Stomach smooth muscle (tissue), 2 donors: ENCODE results near the gene GRB2.
"Not testable (repeated sequence)": the region's sequence is repeated elsewhere in the genome, so short reads cannot be mapped to it uniquely, and the experiment has no call there.

Experiments
- H3K27ac ChIP-seq: one replicate; pipeline ENCODE4 v1.7.0; 2013; ENCODE audit warnings: mild to moderate bottlenecking, low read length, inconsistent platforms
- H3K27me3 ChIP-seq, 2 donors: one replicate each; pipeline ENCODE4 v1.7.0; 2013; ENCODE audit warnings: low read length in 2 of 2; ENCODE audit not compliant: insufficient read depth in 2 of 2, control insufficient read depth in 1 of 2
- H3K36me3 ChIP-seq, 2 donors: one replicate each; pipeline ENCODE4 v1.7.0; 2013; ENCODE audit warnings: low read length in 2 of 2; ENCODE audit not compliant: control insufficient read depth in 2 of 2, insufficient read depth in 2 of 2
- H3K4me1 ChIP-seq: one replicate; pipeline ENCODE4 v1.7.0; 2013; ENCODE audit warnings: low read length; ENCODE audit not compliant: control insufficient read depth, insufficient read depth
- H3K4me3 ChIP-seq, 2 donors: one replicate each; pipeline ENCODE4 v1.7.0; 2013; ENCODE audit warnings: low read length in 2 of 2
- H3K9ac ChIP-seq, 2 donors: one replicate each; pipeline ENCODE4 v1.7.0; 2013; ENCODE audit warnings: low read length in 2 of 2, mild to moderate bottlenecking in 1 of 2
- H3K9me3 ChIP-seq, 2 donors: one replicate each; pipeline ENCODE4 v1.7.0; 2013; ENCODE audit warnings: low read length in 2 of 2; ENCODE audit not compliant: control insufficient read depth in 2 of 2
- donor health status: healthy.
- donor health status: Pancreatic carcinoma.

The GRB2 gene

GRCh38 chr17:75437404-75437803 lies 31.9 kb upstream of the GRB2 start:
- not testable (repeated sequence) for H3K27ac ChIP-seq, H3K4me1 ChIP-seq

DNA sequence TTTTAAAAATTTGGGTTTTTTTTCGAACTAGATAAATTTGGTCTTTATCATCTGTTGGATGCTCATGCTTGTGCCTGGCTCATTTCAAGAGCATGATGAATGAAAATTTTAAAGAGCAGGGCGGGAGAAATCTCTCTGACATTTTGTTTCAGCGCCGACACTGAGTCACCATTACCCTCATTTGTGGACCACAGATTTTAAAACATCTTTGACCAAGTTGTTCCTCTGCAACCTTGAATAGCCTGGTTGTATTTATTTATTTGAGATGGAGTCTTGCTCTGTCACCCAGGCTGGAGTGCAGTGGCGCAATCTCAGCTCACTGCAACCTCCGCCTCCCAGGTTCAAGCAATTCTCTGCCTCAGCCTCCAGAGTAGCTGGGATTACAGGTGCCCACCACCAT lies 29.0 kb upstream of the GRB2 start:
- not testable (repeated sequence) for H3K9ac ChIP-seq, H3K27ac ChIP-seq, H3K4me3 ChIP-seq, H3K9me3 ChIP-seq, H3K4me1 ChIP-seq, H3K36me3 ChIP-seq, H3K27me3 ChIP-seq

More at GRCh38 chr17:75437404-75437803, 31.9 kb upstream of the GRB2 start:
- not testable (repeated sequence) for H3K4me3 ChIP-seq, H3K36me3 ChIP-seq, H3K9ac ChIP-seq, H3K9me3 ChIP-seq, H3K27me3 ChIP-seq

DNA sequence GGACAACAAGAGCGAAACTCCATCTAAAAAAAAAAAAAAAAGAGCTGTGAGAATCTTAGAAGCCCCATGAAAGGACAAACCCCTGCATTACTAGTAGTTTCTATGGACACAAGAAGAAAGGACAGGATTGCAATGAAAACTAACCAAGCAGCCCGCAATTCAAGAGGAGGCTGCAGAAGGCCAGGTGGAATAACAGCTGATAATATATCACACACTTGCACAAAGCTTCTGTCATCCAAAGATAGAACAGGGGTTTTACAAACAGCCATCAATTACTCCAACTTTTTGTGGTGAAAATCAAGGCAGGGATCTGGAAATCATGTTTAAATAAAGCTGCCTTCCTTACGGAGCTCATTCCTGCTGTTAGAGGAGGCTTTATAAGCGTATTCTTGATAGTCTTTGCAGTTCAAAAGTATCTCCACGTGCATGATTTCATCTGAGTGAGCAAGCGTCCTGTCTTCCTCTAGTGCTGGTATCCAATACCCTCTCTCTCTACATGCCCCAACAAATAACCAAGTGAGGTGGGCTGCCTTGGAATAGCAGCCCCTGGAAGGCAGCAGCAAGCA lies 27.8 kb upstream of the GRB2 start:
- Histone ChIP-seq H3K9ac (no peak overlapping the region), H3K27ac (no peak overlapping the region), H3K4me1 (peaks cover 5% of the 10 kb centered on the region), H3K36me3 (no peaks in the 10 kb centered on the region), H3K4me3 (no peak overlapping the region), H3K27me3 (peaks cover 0 to 2% of the 10 kb centered on the region in 2 donors), H3K9me3 (no peaks in the 10 kb centered on the region)

DNA sequence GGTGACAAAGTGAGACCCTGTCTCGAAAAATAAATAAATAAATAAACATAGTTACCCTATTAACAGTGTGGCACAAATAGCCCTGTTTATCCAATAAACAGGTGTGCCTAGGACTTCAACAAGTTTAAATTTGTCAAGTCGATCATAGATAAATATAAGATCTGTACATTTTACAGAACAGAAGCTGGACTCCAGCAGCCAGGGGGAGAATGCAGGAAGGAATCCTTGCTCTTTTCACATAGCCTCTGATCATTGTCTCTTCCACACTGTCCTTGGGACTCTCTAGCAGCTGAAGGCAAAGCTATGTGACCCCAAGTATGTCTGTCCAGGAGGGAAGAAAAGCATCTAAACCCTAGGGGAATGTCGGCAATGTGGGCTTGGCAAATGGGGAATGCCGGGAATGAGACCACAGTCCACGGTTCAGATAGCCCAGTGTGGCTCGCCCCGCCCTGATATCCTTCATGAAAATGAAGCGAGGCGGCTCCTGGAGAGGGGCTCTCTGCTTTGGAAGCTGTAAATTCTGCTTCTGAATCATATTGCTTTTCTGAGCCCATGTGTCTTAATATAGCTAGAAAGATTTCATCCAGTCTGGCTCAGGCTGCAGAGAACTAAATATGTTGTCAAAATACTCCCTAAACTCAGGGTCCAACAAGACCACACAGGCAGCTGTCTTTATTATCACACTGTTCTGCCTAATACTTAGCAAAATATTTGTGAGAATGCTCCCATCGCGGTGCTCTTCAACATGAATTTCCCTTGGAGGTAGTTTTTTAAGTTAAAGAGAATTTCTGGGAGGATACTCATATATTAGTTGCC lies 24.9 kb upstream of the GRB2 start:
- H3K4me3 ChIP-seq = no peak overlapping the region
- peaks cover 12% of the 10 kb centered on the region for H3K4me1 ChIP-seq
- H3K9me3 ChIP-seq = no peaks in the 10 kb centered on the region
- peaks cover 0 to 2% of the 10 kb centered on the region in 2 donors for H3K27me3 ChIP-seq
- H3K27ac ChIP-seq = no peak overlapping the region
- H3K36me3 ChIP-seq = no peaks in the 10 kb centered on the region
- no peak overlapping the region for H3K9ac ChIP-seq

DNA sequence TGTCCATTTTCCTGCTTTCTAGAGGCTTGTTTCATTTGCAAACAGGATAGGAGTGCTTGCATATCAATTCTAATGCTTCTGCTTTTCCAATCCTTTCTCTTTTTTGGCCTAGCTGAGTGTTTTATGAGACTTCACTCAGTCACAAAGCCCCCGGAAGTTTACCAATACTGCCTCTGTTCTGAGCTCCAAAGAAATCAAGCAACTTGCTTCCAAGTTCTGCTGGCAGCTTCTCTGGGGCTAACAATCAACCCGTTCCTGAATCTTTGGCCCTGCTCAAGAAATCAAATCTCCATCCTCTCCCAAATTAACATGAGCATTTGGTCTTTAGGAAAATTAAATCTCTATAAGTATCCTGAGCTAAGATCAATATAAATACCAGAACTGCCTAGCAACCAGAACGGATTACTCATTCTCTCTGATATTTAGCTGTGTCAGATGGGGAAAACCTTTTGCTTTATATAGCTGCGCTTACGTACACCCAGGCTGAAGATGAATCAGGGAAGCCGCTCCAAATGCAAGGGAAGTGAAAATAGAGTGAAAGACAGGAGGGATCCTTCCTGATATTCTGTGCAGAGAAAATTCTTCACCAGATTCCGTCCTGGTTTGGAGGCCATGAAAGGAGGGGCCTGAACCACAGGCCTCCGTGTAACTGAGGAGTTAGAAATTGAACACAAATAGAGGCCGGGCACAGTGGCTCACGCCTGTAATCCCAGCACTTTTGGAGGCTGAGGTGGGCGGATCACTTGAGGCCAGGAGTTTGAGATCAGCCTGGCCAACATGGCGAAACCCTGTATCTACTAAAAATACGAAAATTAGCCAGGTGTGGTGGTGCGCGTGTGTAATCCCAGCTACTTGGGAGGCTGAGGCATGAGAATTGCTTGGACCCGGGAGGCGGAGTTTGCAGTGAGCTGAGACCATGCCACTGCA lies 23.3 kb upstream of the GRB2 start:
- H3K9me3 ChIP-seq = no peaks in the 10 kb centered on the region
- no peaks in the 10 kb centered on the region for H3K27me3 ChIP-seq
- H3K27ac ChIP-seq = peak overlapping the region; percentile 13
- H3K9ac ChIP-seq = peak overlapping the region; percentile 37 to 39
- H3K36me3 ChIP-seq = no peaks in the 10 kb centered on the region
- no peak overlapping the region for H3K4me3 ChIP-seq
- H3K4me1 ChIP-seq = peaks cover 12% of the 10 kb centered on the region

- Histone ChIP-seq H3K36me3 (no peaks in the 10 kb centered on the region), H3K9ac (no peak overlapping the region), H3K4me1 (peaks cover 3% of the 10 kb centered on the region), H3K27me3 (no peaks in the 10 kb centered on the region), H3K4me3 (no peak overlapping the region), H3K9me3 (no peaks in the 10 kb centered on the region), H3K27ac (no peak overlapping the region)
Measured at GRCh38 chr17:75418531-75418930, 13.1 kb upstream of the GRB2 start.

GRCh38 chr17:75417054-75417580 lies 11.6 kb upstream of the GRB2 start:
- Histone ChIP-seq H3K9ac (no peak overlapping the region), H3K36me3 (no peaks in the 10 kb centered on the region), H3K27me3 (no peaks in the 10 kb centered on the region), H3K4me1 (peaks cover 3% of the 10 kb centered on the region), H3K4me3 (no peak overlapping the region), H3K27ac (no peak overlapping the region), H3K9me3 (no peaks in the 10 kb centered on the region)

DNA sequence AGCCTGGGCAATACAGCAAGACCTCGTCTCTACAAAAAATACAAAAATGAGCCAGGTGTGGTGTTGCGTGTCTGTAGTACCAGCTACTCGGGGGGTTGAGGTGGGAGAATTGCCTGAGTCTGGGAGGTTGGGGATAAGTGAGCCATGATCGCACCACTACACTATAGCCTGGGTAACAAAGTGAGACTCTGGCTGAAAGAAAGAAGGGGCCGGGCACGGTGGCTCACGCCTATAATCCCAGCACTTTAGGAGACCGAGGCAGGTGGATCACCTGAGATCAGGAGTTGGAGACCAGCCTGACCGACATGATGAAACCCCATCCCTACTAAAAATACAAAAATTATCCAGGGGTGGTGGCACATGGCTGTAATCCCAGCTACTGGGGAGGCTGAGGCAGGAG lies 10.5 kb upstream of the GRB2 start:
- no peaks in the 10 kb centered on the region for H3K27me3 ChIP-seq
- H3K27ac ChIP-seq = no peak overlapping the region
- H3K9ac ChIP-seq = no peak overlapping the region
- H3K9me3 ChIP-seq = no peaks in the 10 kb centered on the region
- peaks cover 3% of the 10 kb centered on the region for H3K4me1 ChIP-seq
- H3K4me3 ChIP-seq = no peak overlapping the region
- no peaks in the 10 kb centered on the region for H3K36me3 ChIP-seq

- H3K4me1 ChIP-seq = peaks cover 3% of the 10 kb centered on the region
- no peak overlapping the region for H3K4me3 ChIP-seq
- H3K27me3 ChIP-seq = peaks cover 0 to 3% of the 10 kb centered on the region in 2 donors
- no peak overlapping the region for H3K27ac ChIP-seq
- no peaks in the 10 kb centered on the region for H3K9me3 ChIP-seq
- H3K36me3 ChIP-seq = no peaks in the 10 kb centered on the region
- H3K9ac ChIP-seq = no peak overlapping the region
Measured at GRCh38 chr17:75414488-75414887, 9.0 kb upstream of the GRB2 start.

GRCh38 chr17:75412455-75413317 lies 7.2 kb upstream of the GRB2 start:
- Histone ChIP-seq H3K27me3 (peaks cover 0 to 3% of the 10 kb centered on the region in 2 donors), H3K4me1 (peaks cover 3% of the 10 kb centered on the region), H3K9ac (peak overlapping the region; percentile 17 to 30), H3K9me3 (no peaks in the 10 kb centered on the region), H3K27ac (no peak overlapping the region), H3K4me3 (peak overlapping the region; percentile 44 to 49), H3K36me3 (no peaks in the 10 kb centered on the region)
